DMS 273 (cell line): ENCODE results near the gene HGF.

Experiments used
- DNase-seq: peaks from one replicate; lab custom pipeline; 2025; ENCODE audit not compliant: unreplicated experiment; lab: John Stamatoyannopoulos, UW

The HGF gene

DNA sequence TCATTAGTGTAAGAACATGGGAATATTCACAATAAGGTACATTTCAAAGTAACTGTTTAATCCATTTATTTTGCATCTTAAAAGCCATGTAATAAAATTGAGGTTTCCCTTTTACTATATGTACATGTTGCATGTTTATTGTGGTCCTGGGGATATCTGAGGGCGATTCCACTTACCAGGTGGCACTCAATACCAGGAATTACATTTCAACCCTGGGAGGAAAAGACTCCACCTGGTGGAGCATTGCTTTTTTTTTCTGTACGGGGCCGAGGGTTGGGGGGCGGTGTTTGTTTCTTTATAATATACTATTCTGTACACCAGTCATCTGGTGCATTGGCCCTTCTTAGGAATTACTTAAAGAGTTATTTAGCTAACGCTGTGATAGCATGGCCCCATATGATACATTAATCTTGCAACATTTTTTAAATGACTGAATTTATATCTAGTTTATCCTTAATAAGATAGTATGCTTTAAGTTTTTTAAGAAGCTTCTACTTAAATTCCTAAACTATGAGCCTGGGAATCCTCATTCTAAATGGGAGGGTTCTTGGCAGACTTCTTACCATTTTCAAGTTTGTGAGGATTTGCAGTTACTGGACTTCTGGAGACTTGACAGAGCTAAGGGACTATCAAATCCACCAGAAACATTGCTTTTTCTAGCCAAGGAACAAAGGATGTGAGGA is 7.2 kb upstream of the HGF start:
- DNase-seq, result peak; percentile 62

DNA sequence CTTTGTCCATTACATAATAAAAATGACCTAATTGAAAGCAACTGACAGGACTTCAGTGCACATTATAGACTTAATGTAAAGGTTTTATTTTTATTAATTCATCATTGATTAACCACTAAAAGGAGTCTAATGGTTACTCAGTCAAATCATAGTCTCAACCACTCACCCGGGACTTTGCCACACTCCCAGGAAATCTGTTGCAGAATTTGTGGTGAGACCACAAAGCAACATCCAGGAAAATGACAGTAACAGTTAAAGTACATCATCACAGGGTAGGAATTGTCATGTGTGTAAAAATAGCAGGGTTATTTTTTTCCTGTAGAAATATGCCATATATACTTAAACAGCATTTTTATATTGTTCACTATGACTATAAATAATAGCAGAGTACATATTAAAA is 6.3 kb upstream of the HGF start:
- no peak for DNase-seq

DNA sequence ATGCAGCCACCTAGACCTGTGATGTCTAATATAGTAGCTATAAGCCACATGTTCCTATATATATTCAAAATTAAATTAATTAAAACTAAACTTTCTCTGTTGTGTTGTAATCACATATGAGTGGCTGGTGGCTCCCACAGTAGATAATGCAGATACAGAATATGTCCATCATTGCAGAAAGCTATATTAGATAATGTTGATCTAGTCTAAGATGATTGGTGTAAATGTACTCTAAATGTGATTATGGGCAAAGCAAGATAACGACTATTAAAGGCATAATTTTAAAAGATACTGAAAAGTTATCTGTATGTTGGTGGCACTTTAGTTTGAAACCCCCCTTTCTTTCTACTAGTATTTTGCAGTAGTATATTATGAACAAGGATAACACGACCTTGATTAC is 5.7 kb upstream of the HGF start:
- DNase-seq, result no peak

DNA sequence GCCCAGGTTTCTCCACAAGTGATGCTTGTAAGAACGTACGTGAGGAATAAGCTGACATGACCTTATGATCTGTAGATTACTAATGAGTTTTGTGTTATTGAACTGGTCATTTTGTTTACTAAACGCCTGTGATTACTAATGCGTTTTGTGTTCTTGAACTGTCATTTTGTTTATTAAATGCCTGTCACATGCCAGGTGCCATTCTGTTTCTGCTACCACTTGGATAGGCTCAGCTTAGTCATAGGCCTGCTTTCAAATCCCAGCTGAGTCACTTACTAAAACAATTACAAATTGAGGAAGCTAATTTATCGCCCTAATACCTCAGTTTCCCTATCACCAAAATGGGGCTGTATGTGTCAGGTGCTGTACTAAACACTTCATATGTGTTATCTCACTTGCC is 4.7 kb upstream of the HGF start:
- DNase-seq, result no peak

DNA sequence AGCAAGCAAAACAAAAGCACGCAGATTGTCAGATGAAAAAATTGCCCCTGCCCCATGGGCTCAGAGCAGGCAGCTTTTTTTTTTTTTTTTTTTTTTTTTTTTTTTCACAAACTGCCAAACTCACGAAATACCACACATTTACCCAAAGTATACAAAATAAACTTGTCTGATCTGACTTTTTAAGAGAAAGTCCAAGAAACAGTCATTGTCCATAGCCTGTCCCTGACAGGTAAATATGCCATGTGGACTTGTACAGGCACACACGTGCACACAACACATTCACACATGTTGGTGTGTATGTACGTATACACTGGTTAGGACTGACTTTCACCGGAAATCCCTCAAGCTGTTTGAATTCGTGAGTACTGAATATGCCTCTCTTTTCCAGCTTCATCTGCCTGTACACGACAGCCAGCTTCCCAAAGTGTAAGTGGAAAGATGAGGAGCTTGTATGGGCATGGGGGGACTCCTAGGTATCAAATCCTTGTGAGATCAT is 929 bp upstream of the HGF start:
- DNase-seq, result peak; percentile 47

DNA sequence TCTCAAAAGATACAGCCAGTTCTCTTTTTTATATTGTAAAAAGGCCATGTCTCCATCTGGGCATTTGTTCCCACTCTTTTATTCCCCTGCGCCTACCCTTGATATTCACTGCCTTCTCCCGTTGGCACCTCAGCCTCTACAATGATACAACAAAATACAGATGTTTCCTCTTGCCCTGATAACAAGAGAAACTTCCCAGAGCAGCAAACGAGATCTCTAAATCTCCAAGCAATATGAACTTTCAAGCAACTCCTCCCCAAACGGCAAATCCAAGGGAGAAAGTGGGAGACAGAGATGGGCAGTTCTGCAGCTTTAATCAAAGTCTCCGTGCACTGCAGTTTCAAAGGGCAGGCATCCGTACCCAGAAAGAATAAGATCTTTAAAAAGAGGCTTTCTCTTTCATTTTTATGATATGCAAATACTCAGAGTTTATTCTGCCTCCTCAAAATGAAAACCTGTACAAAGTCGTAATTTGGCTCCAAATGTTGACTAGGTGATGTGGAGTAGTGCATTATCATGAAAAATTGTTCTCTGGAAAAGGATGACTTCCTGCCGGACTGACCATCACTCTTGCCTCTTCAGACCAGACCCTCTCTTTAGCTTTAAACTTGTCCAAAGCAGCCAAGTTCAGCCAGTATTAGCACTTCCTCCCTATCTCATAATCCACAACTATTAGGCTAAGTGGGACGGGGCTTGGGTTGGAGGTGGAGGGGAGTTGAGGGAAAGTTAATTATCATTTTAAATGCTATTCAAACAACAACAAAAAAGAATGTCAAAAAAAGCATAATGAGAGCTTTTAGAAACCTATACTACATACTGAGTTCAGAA is 682 bp downstream of the HGF start:
- no peak for DNase-seq

DNA sequence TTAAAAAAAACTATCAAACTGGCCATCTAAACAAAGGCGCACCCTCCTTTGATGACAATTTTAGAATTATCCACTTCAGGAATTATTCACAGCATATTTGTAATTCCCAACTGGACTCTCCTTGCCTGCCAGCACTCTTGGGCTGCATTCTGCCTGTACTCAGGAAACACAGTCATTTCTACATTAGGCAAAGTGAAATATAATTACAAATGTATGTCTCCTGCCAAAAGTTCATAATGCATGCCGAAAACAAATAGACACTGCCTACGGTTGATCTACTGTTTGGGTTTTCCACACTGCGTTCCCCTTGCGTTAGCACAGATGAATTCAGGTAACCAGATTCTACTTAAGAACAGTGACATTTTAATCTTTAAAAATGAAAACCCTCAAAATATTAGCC is 1.9 kb downstream of the HGF start:
- DNase-seq, result no peak

DNA sequence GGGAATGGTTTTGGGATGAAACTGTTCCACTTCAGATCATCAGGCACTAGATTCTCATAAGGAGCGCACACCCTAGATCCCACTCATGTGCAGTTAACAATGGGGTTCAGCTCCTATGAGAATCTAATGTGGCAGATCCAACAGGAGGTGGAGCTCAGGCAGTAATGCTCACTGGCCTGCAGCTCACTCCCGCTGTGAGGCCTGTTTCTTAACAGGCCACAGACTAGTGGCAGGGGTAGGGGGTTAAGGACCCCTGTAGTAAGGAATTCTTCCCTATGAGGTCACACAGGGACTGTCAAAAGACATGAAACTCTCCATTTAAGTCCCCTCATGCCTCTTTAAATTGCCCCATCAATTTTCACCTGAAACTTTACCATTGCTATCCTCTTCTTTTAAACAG is 8.0 kb downstream of the HGF start:
- DNase-seq, result no peak

DNA sequence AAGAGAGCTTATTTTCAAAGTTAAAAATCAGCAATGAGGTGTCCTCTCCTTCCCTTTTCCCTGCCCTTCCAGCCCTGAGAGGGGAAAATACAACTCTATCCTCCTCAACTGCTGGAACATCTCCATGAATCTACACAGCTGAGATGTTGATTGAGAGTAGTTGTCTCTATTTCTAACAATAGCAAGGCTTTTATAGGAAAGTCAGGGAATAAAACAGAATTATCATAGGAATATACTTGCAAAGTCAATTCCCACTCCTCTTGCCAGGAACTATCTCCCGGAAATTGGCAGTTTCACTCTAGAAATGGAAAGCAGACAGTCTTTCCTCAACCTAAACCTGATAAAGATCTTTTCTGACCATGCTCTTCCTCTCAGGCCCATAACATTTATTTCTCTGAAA is 8.8 kb downstream of the HGF start:
- DNase-seq, result no peak

DNA sequence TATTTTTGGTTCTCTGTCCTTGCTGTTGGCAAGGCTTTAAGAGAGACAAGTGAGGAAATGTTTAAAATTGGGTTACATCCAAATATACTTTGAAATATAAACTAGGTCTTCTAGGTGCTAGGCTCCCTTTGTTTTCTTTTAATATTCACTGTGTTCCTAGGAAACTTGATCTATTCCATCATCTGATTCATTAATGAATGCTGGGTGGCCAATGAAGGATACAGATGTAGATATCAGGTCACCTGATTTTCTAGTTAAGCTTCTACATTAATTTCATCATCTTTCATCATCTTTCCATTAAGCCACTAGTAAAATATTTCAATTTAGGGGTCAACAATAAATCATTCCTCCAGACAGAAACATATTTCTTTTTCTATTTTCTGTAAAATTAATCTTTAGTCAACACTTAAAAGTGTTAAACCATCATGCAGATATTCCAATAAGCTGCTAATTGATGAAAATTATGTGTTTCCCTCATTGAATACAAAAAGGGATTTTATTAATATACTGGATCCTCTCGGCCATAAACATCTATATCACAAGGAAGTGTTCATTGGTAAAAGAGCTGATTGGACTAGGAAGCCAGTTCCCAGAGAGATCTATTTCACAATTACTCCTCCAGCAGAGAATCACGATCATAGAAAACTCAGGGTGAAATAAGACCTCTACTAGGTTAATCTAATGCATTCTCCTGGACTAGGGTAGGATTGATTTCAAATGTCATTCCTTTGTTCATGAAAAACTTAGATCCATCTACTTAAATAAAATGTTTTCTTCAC is 14.7 kb downstream of the HGF start:
- no peak for DNase-seq

DNA sequence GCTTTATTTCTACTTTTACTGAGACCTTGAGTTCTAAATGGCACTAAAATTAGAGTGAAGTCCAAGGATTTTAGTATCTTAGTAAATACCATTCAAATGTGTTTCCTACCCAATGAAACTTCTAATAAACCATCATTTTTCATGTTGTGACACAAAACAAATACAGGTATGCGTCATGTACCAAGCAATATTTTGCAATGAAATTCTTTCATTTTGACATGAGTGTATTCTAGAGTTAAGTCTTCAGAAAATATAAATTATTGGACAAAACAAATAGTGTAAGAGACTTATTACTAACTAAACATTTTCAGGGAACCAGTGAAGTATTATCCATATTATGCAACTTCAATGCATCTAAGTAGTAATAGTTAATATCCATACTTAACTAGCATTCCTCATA is 16.5 kb downstream of the HGF start:
- no peak for DNase-seq

DNA sequence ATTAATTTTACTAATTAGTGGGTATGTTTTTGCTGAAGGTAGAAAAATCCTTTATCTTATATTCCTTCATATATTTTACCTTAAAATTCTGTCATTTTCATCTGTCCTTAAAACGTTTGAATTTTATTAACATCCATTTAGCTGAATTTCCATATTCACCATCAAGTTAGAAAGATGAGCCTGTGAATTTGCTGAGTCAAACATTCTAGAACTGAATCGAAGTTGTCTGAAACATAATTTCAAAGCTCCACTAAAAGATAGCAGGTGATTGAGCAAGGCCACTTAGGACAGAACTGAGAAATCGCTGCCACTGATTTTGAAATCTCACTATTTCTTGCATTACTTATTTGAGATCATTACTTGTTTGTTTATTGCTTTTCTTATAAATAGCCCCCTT is 17.5 kb downstream of the HGF start:
- DNase-seq, result no peak

DNA sequence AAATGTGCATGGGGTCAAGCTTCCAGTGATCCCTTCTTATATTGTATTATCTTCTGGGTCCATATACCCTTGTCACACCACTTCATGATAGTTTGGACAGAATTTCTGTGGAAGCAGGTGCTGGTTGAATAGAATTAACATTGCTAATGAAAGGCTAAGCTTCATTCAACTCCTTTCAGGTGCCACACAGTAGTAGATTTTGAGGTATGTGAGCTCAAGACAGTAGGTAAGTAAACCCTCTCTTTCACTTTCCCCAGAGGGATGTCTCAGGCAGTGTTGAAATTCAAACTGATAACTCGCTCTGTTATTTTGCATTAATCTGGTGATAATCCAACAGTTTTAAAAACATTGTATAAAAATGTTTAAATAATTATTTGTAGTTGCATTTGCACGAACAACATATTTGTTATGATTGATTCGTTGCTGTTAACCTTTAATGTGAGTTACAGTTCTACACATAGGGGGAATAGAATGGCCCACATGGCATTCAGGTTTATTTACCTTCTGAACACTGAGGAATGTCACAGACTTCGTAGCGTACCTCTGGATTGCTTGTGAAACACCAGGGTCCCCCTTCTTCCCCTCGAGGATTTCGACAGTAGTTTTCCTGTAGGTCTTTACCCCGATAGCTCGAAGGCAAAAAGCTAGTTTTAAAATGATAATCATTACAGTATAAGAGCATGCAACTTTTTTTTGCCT is 18.1 kb downstream of the HGF start:
- DNase-seq, result no peak

DNA sequence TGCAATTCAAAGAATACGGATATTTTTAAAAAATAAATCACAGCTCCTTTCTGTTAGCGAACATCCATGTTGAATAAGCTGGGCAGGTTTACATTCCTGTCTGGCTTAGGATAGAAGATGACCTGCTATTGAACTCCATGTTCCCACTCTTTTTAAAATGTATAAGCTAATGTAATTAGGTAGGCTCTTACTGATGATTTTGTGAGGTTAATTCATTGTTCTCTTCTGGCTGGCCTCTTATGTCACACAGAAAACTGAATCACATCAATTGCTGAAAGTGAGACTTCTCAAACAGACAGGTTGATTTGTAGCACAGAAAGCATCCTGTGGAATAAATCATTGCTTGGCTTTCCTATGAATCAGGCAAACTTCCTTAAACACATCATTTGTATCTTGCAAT is 24.2 kb downstream of the HGF start:
- DNase-seq, result no peak

DNA sequence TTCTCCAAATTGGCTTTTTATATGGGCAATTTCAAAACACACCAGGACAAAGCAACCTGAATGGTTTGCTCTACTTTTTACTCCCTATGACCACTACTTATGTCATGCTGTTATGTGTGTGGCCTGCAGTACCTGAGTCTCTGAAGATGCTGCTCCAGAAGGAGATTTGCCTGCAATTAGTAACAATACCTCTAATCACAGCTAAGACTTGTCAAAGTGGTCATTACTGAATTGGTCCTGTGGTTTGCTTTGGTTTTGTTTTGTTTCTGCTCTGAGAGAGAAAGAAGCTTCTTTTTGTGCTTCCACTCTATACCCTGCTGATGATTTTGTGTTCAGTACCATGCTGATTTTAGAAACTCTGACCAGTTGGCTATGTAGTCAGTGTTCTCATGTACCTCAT is 25.5 kb downstream of the HGF start:
- no peak for DNase-seq

DNA sequence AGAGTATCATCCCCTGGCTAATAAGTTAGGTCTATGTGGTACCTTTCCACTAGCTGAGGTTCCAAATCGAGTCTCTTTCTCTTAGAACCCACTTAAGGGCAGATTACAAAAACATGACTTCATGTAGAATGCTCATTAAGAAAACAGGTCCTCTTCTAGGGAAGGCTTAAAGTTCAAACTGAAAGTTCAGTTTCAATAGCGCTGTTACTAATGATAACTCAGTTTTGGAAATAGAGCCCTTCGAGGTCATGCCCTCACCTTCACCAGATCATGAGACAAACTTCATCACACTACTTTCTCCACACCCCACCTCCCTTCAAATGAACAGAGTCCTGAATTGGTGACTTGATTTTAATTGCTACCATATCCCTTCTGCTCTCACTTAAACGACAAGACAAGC is 26.2 kb downstream of the HGF start:
- DNase-seq, result no peak

DNA sequence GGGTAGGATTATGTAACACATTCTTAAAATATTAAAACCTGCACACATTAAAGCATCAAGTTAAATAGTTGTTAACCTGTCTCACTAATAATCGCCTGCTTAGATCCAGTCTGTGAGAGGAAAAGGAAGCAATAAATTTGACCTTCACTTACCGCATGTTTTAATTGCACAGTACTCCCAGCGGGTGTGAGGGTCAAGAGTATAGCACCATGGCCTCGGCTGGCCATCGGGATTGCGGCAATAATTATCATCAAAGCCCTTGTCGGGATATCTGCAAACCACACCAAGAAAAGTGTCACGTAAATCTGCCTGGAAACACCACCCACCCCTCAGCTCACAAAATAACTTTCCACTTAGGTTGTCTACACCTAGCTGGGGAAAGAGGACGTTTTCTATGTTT is 26.6 kb downstream of the HGF start:
- no peak for DNase-seq

DNA sequence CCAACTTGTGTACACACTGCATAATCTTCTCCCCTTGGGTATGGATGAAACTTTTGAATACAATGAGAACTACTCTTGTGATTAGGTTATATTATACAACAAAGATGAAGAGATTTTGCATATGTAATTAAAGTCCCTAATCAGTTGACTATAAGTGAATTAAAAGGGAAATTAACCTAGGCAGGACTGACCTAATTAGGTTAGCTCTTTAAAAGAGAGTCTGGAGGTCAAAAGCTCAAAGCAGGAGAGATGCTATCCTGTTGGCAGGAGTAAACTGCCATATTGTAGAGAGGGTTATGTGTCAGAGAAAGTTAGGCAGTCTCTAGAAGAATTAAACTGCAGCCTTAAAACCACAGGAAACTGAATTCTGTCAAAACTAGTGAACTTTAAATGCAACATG is 29.4 kb downstream of the HGF start:
- no peak for DNase-seq

DNA sequence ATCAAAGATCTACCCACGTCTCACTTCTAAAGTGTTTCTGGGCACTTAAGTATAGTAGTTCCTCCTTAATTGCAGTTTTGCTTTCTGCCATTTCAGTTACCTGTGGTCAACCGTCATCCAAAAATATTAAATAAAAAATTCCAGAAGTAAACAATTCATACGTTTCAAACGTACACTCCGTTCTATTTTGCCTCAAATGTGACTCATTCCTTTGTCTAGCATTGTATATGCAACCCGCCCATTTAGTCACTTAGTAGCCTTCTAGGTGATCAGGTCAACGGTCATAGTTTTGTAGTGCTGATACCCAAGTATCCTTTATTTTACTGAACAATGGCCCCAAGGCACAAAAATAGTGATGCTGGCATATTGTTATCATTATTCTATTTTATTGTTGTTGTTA is 33.8 kb downstream of the HGF start:
- no peak for DNase-seq

DNA sequence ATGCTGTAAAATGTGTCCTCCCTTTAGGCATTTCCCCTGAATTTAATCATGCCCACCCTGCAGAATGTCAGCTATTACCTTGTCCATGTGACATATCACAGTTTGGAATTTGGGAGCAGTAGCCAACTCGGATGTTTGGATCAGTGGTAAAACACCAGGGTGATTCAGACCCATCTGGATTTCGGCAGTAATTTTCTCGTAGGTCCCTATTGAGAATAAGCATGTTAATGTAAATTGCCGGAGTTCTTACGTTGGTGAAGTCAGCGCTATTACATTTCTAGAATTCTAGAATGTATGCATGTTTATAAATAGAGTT is 44.1 kb downstream of the HGF start:
- peak; percentile 76 for DNase-seq

DNA sequence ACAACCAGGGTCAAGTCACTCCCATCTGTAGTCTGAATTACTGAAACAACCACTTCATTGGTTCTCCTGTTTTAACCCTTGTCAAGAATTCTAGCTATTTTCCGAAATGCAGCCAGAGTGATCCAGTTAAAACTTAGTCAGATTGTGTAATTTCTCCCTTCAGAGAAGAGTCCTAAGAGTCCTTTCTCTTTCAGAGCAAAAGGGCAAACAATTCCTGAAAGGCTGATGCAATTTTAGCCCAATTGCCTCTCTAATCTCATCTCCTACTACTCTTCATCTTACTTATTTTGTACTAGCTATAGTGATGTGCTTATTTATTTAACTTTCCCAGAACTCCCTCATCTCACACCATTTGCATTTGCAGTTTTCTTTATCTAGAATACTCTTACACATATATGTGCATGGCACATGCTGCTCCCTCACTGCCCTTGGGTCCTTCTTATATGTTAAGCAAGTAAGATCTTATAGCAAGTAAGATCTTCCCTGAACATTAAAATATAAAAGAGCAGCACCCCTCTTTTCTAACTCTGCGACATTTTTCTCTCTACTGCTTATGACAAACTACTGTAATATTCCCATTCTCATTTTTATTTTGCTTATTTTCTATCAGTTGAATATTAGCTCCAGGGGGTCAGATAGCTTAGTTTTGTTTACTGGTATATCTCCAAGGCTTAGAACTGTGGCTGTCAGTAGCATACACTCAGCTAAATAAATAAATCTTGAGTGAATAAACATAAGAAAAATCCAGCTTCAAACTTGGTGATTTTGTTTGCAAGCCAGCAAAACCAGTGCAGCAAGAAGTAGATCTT is 44.6 kb downstream of the HGF start:
- DNase-seq, result no peak
